NOMO-1 treated with DMSO at 0.1 percent for 48 hours (cell line): ENCODE measurements around the gene PATJ.
"Not testable (repeated sequence)": the region's sequence is repeated elsewhere in the genome, so short reads cannot be mapped to it uniquely, and the experiment has no call there.

ENCODE experiments used
- DNase-seq: peaks from one replicate; lab custom pipeline; 2025; ENCODE audit not compliant: unreplicated experiment; lab: John Stamatoyannopoulos, UW

PATJ gene

GRCh38 chr1:62198069-62198780, 455.9 kb downstream of the PATJ start:
- DNase-seq = no peak

GRCh38 chr1:62198781-62199125, 456.5 kb downstream of the PATJ start:
- no peak for DNase-seq

- DNase-seq = no peak
Observed at GRCh38 chr1:62207187-62207586, 464.9 kb downstream of the PATJ start.

GRCh38 chr1:62208087-62208486, 465.8 kb downstream of the PATJ start:
- DNase-seq = no peak

- DNase-seq = no peak
Observed at GRCh38 chr1:62208970-62209369, 466.7 kb downstream of the PATJ start.

GRCh38 chr1:62209931-62210595, 467.8 kb downstream of the PATJ start:
- DNase-seq = peak; percentile 64

- DNase-seq = peak; percentile 9
Observed at GRCh38 chr1:62210960-62211359, 468.7 kb downstream of the PATJ start.

GRCh38 chr1:62212411-62212810, 470.1 kb downstream of the PATJ start:
- no peak for DNase-seq

- DNase-seq = no peak
Observed at GRCh38 chr1:62213075-62213914, 471.0 kb downstream of the PATJ start.

GRCh38 chr1:62218604-62219003, 476.3 kb downstream of the PATJ start:
- peak; percentile 4 for DNase-seq

GRCh38 chr1:62220456-62220855, 478.2 kb downstream of the PATJ start:
- DNase-seq = not testable (repeated sequence)

- DNase-seq = no peak
Observed at GRCh38 chr1:62221171-62221570, 478.9 kb downstream of the PATJ start.

- DNase-seq = no peak
Observed at GRCh38 chr1:62222321-62222720, 480.0 kb downstream of the PATJ start.

- no peak for DNase-seq
Observed at GRCh38 chr1:62224182-62224581, 481.9 kb downstream of the PATJ start.

GRCh38 chr1:62227496-62227895, 485.2 kb downstream of the PATJ start:
- DNase-seq = no peak
